Nephron progenitor cell (in vitro differentiated cells): ENCODE results near the gene PLEKHH3.

ENCODE experiments used
- DNase-seq: peaks from one replicate; pipeline ENCODE4 v3.0.0; 2021
- H3K27ac Mint-ChIP-seq: 2 replicates; pipeline ENCODE4 v1.8.0; 2021; ENCODE audit warnings: mild to moderate bottlenecking, moderate library complexity, mixed read lengths
- H3K27me3 Mint-ChIP-seq: 2 replicates; pipeline ENCODE4 v1.8.0; 2021; ENCODE audit warnings: mild to moderate bottlenecking, low read depth, mixed read lengths; ENCODE audit not compliant: poor library complexity
- H3K36me3 Mint-ChIP-seq: 2 replicates; pipeline ENCODE4 v1.8.0; 2021; ENCODE audit warnings: low read depth, mixed read lengths
- H3K4me1 Mint-ChIP-seq: 2 replicates; pipeline ENCODE4 v1.8.0; 2021; ENCODE audit warnings: mixed read lengths
- H3K4me3 Mint-ChIP-seq: 2 replicates; pipeline ENCODE4 v1.8.0; 2021; ENCODE audit warnings: mild to moderate bottlenecking, moderate library complexity, mixed read lengths
- H3K9me3 Mint-ChIP-seq: 2 replicates; pipeline ENCODE4 v1.8.0; 2021; ENCODE audit warnings: mild to moderate bottlenecking, moderate library complexity, mixed read lengths
- TF ChIP-seq, protein P1 (sequence below): fragments of 200-600 bp; sonication (generic); IDR thresholded peaks from 2 replicates; pipeline ENCODE4 v1.5.0; 2021; ENCODE audit warnings: antibody characterized with exemption

The PLEKHH3 gene

DNA sequence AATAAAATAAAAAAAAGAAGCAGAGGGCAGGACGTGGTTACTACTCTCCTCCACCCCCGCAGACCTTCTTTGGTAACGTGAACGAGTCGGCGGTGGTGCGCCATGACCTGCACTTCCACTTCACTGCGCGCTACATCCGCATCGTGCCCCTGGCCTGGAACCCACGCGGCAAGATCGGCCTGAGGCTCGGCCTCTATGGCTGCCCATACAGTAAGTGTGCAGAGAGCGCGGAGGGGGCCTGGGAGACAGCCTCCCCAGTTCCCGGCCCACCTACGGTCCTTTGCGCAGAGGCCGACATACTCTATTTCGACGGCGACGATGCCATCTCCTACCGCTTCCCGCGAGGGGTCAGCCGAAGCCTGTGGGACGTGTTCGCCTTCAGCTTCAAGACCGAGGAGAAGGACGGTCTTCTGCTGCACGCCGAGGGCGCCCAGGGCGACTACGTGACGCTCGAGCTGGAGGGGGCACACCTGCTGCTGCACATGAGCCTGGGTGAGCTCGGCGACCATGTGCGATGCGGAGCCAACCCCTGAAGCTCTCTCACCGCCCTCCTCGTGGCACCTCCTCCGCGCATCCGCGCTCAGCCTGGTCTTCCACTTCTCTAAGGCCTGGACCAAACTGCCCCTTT lies 8.2 kb upstream of the PLEKHH3 start:
- peaks cover 4% of the 10 kb centered on the region for H3K27me3 Mint-ChIP-seq
- peak overlapping the region; percentile 33 for H3K4me3 Mint-ChIP-seq
- no peak overlapping the region for H3K27ac Mint-ChIP-seq

DNA sequence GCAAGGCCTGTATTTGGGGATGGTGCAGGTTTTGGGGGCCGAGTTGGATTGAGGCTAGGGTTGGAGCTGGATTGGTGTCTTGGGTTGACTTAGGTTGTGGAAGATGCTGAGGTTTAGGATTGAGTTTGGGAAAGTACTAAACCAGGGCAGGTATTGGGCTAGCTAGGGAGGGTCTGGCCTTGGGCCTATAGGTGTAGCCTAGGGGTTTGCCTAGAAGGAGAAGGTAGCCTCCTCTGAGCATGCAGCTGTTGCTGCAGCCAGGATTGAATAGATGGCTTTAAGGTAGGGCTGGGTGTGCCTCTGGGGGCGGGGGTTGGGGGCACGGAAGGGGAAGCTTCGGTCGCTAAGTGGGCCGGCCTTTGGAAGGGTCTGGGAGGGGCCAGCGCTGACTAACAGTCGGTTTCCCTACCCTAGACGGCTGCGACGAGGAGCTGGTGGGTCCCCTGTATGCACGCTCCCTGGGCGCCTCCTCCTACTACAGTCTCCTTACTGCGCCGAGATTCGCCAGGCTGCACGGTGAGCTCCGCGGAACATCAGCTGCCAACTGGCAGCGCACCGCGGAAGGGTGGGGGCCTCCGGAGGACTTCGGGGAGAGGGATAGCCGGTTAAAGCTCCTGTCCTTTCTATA lies 6.7 kb upstream of the PLEKHH3 start:
- Mint-ChIP-seq H3K27me3 (no peaks in the 10 kb centered on the region), H3K4me3 (peak overlapping the region; percentile 93), H3K4me1 (peaks cover 87% of the 10 kb centered on the region), H3K9me3 (no peaks in the 10 kb centered on the region), H3K27ac (peak overlapping the region; percentile 93), H3K36me3 (peaks cover 43% of the 10 kb centered on the region)
- TF ChIP-seq, protein P1, sequence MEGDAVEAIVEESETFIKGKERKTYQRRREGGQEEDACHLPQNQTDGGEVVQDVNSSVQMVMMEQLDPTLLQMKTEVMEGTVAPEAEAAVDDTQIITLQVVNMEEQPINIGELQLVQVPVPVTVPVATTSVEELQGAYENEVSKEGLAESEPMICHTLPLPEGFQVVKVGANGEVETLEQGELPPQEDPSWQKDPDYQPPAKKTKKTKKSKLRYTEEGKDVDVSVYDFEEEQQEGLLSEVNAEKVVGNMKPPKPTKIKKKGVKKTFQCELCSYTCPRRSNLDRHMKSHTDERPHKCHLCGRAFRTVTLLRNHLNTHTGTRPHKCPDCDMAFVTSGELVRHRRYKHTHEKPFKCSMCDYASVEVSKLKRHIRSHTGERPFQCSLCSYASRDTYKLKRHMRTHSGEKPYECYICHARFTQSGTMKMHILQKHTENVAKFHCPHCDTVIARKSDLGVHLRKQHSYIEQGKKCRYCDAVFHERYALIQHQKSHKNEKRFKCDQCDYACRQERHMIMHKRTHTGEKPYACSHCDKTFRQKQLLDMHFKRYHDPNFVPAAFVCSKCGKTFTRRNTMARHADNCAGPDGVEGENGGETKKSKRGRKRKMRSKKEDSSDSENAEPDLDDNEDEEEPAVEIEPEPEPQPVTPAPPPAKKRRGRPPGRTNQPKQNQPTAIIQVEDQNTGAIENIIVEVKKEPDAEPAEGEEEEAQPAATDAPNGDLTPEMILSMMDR: no peak
- no peak for DNase-seq

More for the DNA sequence above, 8.2 kb upstream of the PLEKHH3 start:
- DNase-seq: no peak
- peaks cover 54% of the 10 kb centered on the region for H3K36me3 Mint-ChIP-seq
- H3K4me1 Mint-ChIP-seq: peaks cover 81% of the 10 kb centered on the region
- TF ChIP-seq, protein P1: no peak
- no peaks in the 10 kb centered on the region for H3K9me3 Mint-ChIP-seq

DNA sequence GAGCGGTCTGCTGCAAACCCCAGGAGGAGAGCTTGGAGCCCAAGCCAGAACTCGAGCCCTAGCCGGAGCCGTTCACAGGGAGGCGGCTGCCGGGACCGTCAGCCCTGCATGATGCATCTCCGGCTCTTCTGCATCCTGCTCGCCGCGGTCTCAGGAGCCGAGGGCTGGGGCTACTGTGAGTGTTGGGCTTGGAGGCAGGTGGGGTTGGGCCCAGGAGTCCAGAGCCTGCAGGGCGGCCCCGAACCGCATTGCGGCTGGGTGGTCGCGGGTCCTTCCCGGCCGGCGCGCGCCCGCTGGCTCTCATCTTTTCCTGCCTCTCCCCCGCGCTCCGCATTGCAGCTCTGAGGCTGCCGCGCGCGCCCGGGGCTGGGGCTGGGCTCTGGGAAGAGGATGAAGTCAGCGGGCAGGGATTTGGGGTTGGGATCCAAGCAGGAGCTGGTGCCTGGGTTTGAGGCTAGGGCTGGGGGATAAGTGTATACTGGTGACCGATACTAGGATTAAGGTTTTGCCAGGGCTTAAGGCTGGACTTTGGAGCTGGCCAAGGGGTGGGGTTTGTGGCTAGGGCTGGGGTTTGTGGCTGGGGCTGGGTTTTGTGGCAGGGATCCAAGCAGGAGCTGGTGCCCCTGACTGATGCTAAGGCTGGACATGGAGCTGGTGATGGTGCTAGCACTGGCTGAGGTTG lies 6.1 kb upstream of the PLEKHH3 start:
- peaks cover 4% of the 10 kb centered on the region for H3K27me3 Mint-ChIP-seq
- DNase-seq: peak; percentile 79
- TF ChIP-seq, protein P1: no peak
- peak overlapping the region; percentile 93 for H3K27ac Mint-ChIP-seq
- H3K36me3 Mint-ChIP-seq: peaks cover 37% of the 10 kb centered on the region
- peak overlapping the region; percentile 93 for H3K4me3 Mint-ChIP-seq
- peaks cover 87% of the 10 kb centered on the region for H3K4me1 Mint-ChIP-seq
- H3K9me3 Mint-ChIP-seq: no peaks in the 10 kb centered on the region

DNA sequence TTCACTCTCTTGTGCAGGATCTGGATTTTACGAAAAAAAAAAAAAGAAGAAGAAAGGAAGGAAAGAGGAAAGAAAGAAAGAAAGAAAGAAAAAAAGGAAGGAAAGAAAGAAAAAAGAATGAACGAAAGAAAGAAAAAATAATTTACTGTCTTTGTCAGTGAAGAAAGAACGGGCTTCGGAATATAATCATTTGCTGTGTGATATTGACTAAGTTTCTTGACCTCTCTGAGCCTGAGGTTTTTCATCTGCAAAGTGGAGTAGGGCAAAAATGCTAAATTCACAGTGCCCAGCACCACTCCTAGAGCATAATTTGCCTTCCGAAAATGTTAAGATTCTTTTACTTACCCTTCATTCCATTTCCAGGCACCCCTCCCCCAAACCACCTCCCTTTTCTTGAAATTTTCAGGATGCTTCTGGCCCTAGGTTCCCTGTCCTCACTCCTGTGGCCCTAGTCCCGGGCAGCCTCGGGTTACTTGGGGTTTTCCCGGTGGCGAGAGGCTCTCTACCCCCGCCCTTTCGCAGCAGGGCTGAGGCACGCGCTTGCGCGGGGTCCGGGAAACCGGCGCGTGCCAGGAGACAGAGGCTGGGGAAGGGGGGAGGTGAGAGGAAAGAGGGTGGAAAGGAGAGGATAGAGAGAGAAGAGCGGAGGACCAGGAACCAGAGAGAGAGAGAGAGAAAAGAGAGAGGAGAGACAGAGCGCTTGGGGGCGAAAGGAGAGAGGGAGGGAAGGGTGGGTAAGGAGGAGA lies 5.4 kb upstream of the PLEKHH3 start, which contains the start of gene CNTNAP1:
TSS of gene CNTNAP1 (plus strand) at position 556 of the 746 bp plus-strand sequence. CDS start 299 bp downstream, outside the sequence.
- Mint-ChIP-seq H3K9me3 (no peaks in the 10 kb centered on the region), H3K36me3 (peaks cover 30% of the 10 kb centered on the region), H3K4me3 (peak within 1 kb of the TSS; percentile 93), H3K27me3 (peaks cover 6% of the 10 kb centered on the region), H3K4me1 (peaks cover 87% of the 10 kb centered on the region), H3K27ac (peak within 1 kb of the TSS; percentile 93)
- peak; percentile 71 for DNase-seq
- TF ChIP-seq, protein P1: no peak

DNA sequence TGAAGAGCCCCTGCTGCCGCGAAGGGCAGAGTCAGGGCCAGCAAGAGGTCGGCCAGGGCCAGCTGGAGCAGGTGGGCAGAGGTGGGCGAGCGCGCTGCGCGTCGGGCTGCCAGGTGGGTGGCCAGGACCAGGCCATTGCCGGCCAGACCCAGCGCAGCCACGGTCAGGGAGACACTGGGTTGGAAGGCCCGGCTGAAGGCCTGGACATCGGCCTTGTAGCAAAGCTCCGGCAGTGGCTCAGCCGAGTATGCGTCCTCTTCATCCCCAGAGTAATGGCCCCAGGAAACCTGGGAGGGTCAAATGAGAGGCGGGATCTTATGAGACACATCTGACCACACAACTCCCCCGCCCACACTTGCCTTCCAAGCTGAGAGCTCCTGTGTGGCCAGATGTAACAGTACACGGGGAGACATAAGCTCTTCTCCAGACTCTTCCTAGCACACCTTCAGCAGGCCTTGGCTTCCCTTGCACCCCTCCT lies 3.6 kb upstream of the PLEKHH3 start:
- Mint-ChIP-seq H3K27ac (peak overlapping the region; percentile 94), H3K9me3 (no peaks in the 10 kb centered on the region), H3K4me3 (peak overlapping the region; percentile 69), H3K4me1 (peaks cover 72% of the 10 kb centered on the region), H3K27me3 (peaks cover 6% of the 10 kb centered on the region), H3K36me3 (peaks cover 12% of the 10 kb centered on the region)
- DNase-seq: no peak
- TF ChIP-seq, protein P1: no peak
